ENCODE measurements around the gene DMC1. TPM values are rescaled to one million over a fixed set of nuclear protein-coding genes. Genes with fewer than 3 reads are reported as not detected.

Gene DMC1, protein sequence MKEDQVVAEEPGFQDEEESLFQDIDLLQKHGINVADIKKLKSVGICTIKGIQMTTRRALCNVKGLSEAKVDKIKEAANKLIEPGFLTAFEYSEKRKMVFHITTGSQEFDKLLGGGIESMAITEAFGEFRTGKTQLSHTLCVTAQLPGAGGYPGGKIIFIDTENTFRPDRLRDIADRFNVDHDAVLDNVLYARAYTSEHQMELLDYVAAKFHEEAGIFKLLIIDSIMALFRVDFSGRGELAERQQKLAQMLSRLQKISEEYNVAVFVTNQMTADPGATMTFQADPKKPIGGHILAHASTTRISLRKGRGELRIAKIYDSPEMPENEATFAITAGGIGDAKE
- total RNA-seq = 2.8 and 15.3 TPM in 2 replicates

DNA sequence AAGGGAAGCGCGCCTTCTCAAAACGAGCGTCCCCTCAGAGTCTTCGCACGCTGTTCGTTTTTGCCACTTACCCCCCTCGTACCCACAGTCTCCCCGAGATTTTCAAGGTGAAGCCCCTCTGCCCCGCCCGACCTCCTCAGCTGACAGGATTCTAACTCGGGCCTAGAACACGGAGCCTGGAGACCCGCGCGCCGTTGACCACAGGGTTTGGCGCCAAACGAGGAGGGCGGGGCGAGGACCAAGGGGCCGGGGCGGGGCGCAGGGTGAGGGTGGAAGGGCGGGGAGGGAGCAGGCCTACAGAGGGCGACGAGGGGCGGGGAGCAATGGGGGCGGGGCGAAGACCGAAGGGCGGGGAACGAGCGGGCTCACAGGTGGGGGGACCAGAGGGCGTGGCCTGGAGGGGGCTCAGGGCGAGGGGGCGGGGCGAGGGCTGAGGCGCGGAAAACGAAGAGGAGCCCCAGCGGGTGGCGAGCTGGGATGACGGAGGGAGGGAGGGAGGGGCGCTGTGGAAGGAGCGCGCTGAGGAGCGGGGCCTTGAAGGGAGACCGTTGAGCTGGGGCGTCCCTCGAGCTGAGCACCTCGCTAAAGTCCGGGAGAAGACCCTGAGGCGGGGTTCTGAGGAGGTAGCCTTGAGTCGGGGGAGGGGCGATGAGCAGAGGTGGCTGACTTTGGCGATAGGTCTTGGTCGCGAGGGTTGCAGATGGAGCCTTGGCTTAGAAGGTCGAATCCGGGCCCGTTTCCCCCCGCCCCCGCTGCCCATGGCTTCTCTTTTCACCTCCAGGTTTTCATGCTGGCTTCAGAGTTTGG lies at the start of gene DMC1:
Gene DMC1, minus strand, starts transcription at position 212 of the 807 bp plus-strand sequence. CDS start 1,927 bp downstream, outside the sequence.

DNA sequence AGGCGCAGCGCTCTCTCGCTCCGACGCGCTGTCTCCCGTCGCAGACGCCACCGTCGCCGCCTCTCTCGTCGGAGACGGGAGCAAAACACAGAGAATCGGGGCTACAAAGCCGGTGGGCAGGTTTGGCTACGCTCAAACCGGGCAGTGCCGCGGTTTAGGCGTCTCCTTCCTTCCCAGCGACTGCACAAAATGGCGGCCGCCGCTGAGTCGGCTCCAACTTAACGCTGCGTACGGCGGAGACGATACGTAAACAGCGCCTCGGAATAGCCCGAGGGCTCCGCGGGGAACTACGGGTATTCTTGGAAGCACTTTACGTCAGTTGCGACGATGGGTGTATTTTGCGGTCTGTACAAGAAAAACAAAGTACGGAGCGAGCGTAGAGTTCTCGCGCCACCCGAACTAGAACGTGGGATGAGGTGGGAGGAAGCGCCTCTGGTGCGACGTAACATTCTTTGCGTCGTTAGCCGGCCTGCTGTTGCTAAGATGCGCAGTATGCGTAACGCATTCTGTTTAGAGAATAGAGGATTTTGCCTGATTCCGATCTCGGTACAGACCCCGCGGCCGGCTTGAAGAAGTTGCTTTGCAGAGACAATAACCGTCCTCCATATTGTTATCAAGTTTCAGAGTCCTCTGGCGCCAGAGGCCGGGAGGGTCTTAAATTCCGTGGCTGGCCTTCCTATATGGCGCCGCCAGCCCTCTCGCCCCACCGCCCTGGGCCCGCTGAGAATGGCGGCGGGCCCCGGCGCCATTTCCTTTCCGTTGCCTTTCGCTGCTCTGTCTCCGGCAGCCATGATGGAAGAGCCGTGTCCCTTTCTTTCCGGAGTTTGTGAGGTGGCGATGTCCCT lies 63.6 kb downstream of the DMC1 start, which contains the start of gene DDX17:
Gene DDX17, minus strand, starts transcription at position 194 of the 845 bp plus-strand sequence.

Other genes with a start within 250 kb of the DMC1 start
- not detected in 2 replicates for gene KCNJ4, start 115.0 kb downstream of the DMC1 start, total RNA-seq
- gene KDELR3, start 102.1 kb downstream of the DMC1 start, total RNA-seq = 135 and 173 TPM in 2 replicates
- 415 and 944 TPM in 2 replicates for gene DDX17, start 63.9 kb downstream of the DMC1 start, total RNA-seq
- 1.2 and 2.0 TPM in 2 replicates for gene FAM227A, start 86.2 kb upstream of the DMC1 start, total RNA-seq
- 14.3 and 14.7 TPM in 2 replicates for gene CBY1, start 86.5 kb upstream of the DMC1 start, total RNA-seq
- gene TOMM22, start 111.8 kb upstream of the DMC1 start, total RNA-seq = 50.3 and 75.8 TPM in 2 replicates
- gene JOSD1, start 130.8 kb upstream of the DMC1 start, total RNA-seq = 53.2 and 57.6 TPM in 2 replicates
- gene GTPBP1, start 135.8 kb upstream of the DMC1 start, total RNA-seq = 26.0 and 31.1 TPM in 2 replicates
- gene SUN2, start 185.8 kb upstream of the DMC1 start, total RNA-seq = 76.7 and 126 TPM in 2 replicates
- 15.9 and 19.4 TPM in 2 replicates for gene DNAL4, start 224.0 kb upstream of the DMC1 start, total RNA-seq

All from smooth muscle cell of trachea (primary cell).